ENCODE measurements around the gene TMSB15B. TPM values are rescaled to one million over a fixed set of nuclear protein-coding genes. Genes with fewer than 3 reads are reported as not detected.

Gene TMSB15B
- total and polyA plus RNA-seq, 2 donors (not counting 3 experiments of a cell fraction or from before 2014, with no cell fraction given): 14.5 to 15.1 TPM

DNA sequence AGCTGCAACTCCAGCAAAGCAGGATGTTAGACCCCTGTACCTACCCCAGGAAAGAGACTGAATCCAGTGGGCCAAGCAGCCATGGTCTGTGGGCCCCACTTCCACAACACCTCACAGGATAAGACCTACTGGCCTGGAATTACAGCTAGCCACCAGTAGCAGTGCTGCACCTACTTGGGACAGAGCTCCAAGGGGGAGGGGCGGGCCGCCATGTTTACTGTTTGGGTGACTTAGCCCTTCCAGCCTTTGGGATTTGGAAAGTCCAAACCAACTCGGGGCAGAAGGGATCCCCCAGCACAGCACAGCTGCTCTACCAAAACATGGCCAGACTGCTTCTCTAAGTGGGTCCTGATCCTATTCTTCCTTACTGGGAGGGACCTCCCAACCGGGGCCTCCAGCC is 9.1 kb upstream of the TMSB15B start:
- Histone ChIP-seq H3K9ac (replicated peaks; ENCODE audit: extremely low read depth, insufficient read depth, low read length) (no peak overlapping the region), H4K20me1 (replicated peaks; ENCODE audit: control insufficient read depth, extremely low read depth, insufficient read depth, low read length) (no peaks in the 10 kb centered on the region), H3K4me1 (ENCODE audit: control insufficient read depth, extremely low read depth, insufficient read depth, low read length) (no peaks in the 10 kb centered on the region), H3K36me3 (ENCODE audit: control insufficient read depth in 2 of 2, extremely low read depth in 1 of 2, insufficient read depth in 2 of 2, low read length in 2 of 2) (no peaks in the 10 kb centered on the region), H3K27me3 (ENCODE audit: control insufficient read depth in 2 of 2, insufficient read depth in 2 of 2, low read length in 2 of 2) (no peaks in the 10 kb centered on the region), H3K9me3 (replicated peaks; ENCODE audit: control insufficient read depth, insufficient read depth, low read length) (no peaks in the 10 kb centered on the region), H2AFZ (ENCODE audit: low read depth, low read length) (no peak overlapping the region), H3K27ac (ENCODE audit: insufficient read depth, low read depth, low read length) (no peak overlapping the region), H3K9me1 (replicated peaks; ENCODE audit: control insufficient read depth, extremely low read depth, insufficient read depth, low read length) (no peaks in the 10 kb centered on the region), H3K79me2 (ENCODE audit: control insufficient read depth, insufficient read depth, low read length) (no peaks in the 10 kb centered on the region), H3K4me3 (replicated peaks in 1 of 3; ENCODE audit: insufficient read depth in 1 of 3, low read depth in 1 of 3, low read length in 3 of 3) (no peak overlapping the region), H3K4me2 (ENCODE audit: insufficient read depth, low read length) (no peak overlapping the region)
- BruUV-seq (replicated peaks): no TSS peak
- no peak for FAIRE-seq
- ChIA-PET POLR2A (no interaction called here), CTCF (no interaction called here)
- TF ChIP-seq MYC (IDR thresholded peaks at IDR 0.05; ENCODE audit: low read depth, low read length): no peak
- no peak for TF ChIP-seq GATA2 (IDR thresholded peaks at IDR 0.05; ENCODE audit: insufficient read depth, insufficient read length, low read depth, low read length)
- TF ChIP-seq, protein P1, sequence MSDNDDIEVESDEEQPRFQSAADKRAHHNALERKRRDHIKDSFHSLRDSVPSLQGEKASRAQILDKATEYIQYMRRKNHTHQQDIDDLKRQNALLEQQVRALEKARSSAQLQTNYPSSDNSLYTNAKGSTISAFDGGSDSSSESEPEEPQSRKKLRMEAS (IDR thresholded peaks at IDR 0.05; ENCODE audit: insufficient read depth, insufficient read length): no peak
- no peak for TF ChIP-seq POLR2AphosphoS5 (IDR thresholded peaks at IDR 0.05; ENCODE audit: insufficient read depth, low read depth, low read length)
- no peak for TF ChIP-seq POLR2A (IDR thresholded peaks at IDR 0.05; ENCODE audit: low read depth, low read length)
- no peak for TF ChIP-seq JUN (IDR thresholded peaks at IDR 0.05; ENCODE audit: borderline replicate concordance, insufficient read depth, insufficient read length, low read depth)
- TF ChIP-seq, protein P2, sequence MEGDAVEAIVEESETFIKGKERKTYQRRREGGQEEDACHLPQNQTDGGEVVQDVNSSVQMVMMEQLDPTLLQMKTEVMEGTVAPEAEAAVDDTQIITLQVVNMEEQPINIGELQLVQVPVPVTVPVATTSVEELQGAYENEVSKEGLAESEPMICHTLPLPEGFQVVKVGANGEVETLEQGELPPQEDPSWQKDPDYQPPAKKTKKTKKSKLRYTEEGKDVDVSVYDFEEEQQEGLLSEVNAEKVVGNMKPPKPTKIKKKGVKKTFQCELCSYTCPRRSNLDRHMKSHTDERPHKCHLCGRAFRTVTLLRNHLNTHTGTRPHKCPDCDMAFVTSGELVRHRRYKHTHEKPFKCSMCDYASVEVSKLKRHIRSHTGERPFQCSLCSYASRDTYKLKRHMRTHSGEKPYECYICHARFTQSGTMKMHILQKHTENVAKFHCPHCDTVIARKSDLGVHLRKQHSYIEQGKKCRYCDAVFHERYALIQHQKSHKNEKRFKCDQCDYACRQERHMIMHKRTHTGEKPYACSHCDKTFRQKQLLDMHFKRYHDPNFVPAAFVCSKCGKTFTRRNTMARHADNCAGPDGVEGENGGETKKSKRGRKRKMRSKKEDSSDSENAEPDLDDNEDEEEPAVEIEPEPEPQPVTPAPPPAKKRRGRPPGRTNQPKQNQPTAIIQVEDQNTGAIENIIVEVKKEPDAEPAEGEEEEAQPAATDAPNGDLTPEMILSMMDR (IDR thresholded peaks at IDR 0.05; ENCODE audit: extremely low read depth in 1 of 2, insufficient read depth in 1 of 2, low read depth in 1 of 2, low read length in 2 of 2): no peak
- dilution Hi-C loops (cut with MboI; ENCODE audit: extremely low pct_ligation_motif_present, low sequenced_read_pairs): no loop called here
- intact Hi-C loops (cut with micrococcal nuclease): no loop called here
- no peak for DNase-seq (ENCODE audit: low read depth, low spot score)
